Measurements from ENCODE around the gene REXO4.

REXO4 gene

GRCh38 chr9:133417541-133418461, at the start of gene REXO4:
Gene REXO4, minus strand, starts transcription at chr9:133418010. Its CDS starts 166 bp downstream, at chr9:133417844.
- DNase-seq (ENCODE audit: low read depth in 3 of 3, low spot score in 1 of 3), result peak; percentile 51 to 79 (median 65)

- no peak for DNase-seq (ENCODE audit: low read depth in 3 of 3, low spot score in 1 of 3)
These were observed 49.3 kb upstream of the REXO4 start for GRCh38 chr9:133467101-133467500.

GRCh38 chr9:133465984-133466383, 48.2 kb upstream of the REXO4 start:
- DNase-seq (ENCODE audit: low read depth in 3 of 3, low spot score in 1 of 3), result no peak

GRCh38 chr9:133464638-133465037, 46.8 kb upstream of the REXO4 start:
- no peak for DNase-seq (ENCODE audit: low read depth in 3 of 3, low spot score in 1 of 3)

GRCh38 chr9:133463864-133464615, 46.2 kb upstream of the REXO4 start:
- DNase-seq (ENCODE audit: low read depth in 3 of 3, low spot score in 1 of 3), result no peak

- no peak for DNase-seq (ENCODE audit: low read depth in 3 of 3, low spot score in 1 of 3)
These were observed 45.5 kb upstream of the REXO4 start for GRCh38 chr9:133463234-133463863.

- DNase-seq (ENCODE audit: low read depth in 3 of 3, low spot score in 1 of 3), result no peak
These were observed 44.2 kb upstream of the REXO4 start for GRCh38 chr9:133461975-133462374.

- no peak for DNase-seq (ENCODE audit: low read depth in 3 of 3, low spot score in 1 of 3)
These were observed 42.8 kb upstream of the REXO4 start for GRCh38 chr9:133460405-133461175.

- DNase-seq (ENCODE audit: low read depth in 3 of 3, low spot score in 1 of 3), result peak; percentile 79 to 88 (median 81)
These were observed 41.9 kb upstream of the REXO4 start, which contains the start of gene CACFD1 for GRCh38 chr9:133459476-133460404. Gene CACFD1, plus strand, starts transcription at chr9:133459978. Its CDS starts 89 bp downstream, at chr9:133460067.

- no peak for DNase-seq (ENCODE audit: low read depth in 3 of 3, low spot score in 1 of 3)
These were observed 41.0 kb upstream of the REXO4 start for GRCh38 chr9:133458643-133459312.

- DNase-seq (ENCODE audit: low read depth in 3 of 3, low spot score in 1 of 3), result no peak
These were observed 39.9 kb upstream of the REXO4 start for GRCh38 chr9:133457748-133458147.

GRCh38 chr9:133457233-133457632, 39.4 kb upstream of the REXO4 start:
- DNase-seq (ENCODE audit: low read depth in 3 of 3, low spot score in 1 of 3), result no peak

GRCh38 chr9:133456409-133456808, 38.6 kb upstream of the REXO4 start:
- no peak for DNase-seq (ENCODE audit: low read depth in 3 of 3, low spot score in 1 of 3)

- DNase-seq (ENCODE audit: low read depth in 3 of 3, low spot score in 1 of 3), result no peak
These were observed 38.1 kb upstream of the REXO4 start for GRCh38 chr9:133455936-133456335.

- DNase-seq (ENCODE audit: low read depth in 3 of 3, low spot score in 1 of 3), result no peak
These were observed 37.3 kb upstream of the REXO4 start for GRCh38 chr9:133454943-133455673.

GRCh38 chr9:133454325-133454724, 36.5 kb upstream of the REXO4 start:
- no peak for DNase-seq (ENCODE audit: low read depth in 3 of 3, low spot score in 1 of 3)

- no peak for DNase-seq (ENCODE audit: low read depth in 3 of 3, low spot score in 1 of 3)
These were observed 35.8 kb upstream of the REXO4 start for GRCh38 chr9:133453651-133454050.

- no peak for DNase-seq (ENCODE audit: low read depth in 3 of 3, low spot score in 1 of 3)
These were observed 34.8 kb upstream of the REXO4 start for GRCh38 chr9:133452562-133452961.
